Activated naive CD4-positive, alpha-beta T cell treated with anti-CD3 and anti-CD28 coated beads, Interleukin-2, amount 50 U/mL, for 24 hours (primary cell): ENCODE data around the gene CABLES1.
"Not testable (repeated sequence)": the region's sequence is repeated elsewhere in the genome, so short reads cannot be mapped to it uniquely, and the experiment has no call there.

Experiments
- H3K27ac Mint-ChIP-seq: one replicate; pipeline ENCODE4 v1.8.0; 2021; ENCODE audit warnings: mild to moderate bottlenecking, mixed read lengths
- H3K27me3 Mint-ChIP-seq: one replicate; pipeline ENCODE4 v1.8.0; 2021; ENCODE audit warnings: mixed read lengths
- H3K36me3 Mint-ChIP-seq: one replicate; pipeline ENCODE4 v1.8.0; 2021; ENCODE audit warnings: mixed read lengths
- H3K4me1 Mint-ChIP-seq: one replicate; pipeline ENCODE4 v1.8.0; 2021; ENCODE audit warnings: mixed read lengths
- H3K4me3 Mint-ChIP-seq: one replicate; pipeline ENCODE4 v1.8.0; 2021; ENCODE audit warnings: mild to moderate bottlenecking, mixed read lengths
- H3K9me3 Mint-ChIP-seq: one replicate; pipeline ENCODE4 v1.8.0; 2021; ENCODE audit warnings: mixed read lengths

CABLES1 gene, protein sequence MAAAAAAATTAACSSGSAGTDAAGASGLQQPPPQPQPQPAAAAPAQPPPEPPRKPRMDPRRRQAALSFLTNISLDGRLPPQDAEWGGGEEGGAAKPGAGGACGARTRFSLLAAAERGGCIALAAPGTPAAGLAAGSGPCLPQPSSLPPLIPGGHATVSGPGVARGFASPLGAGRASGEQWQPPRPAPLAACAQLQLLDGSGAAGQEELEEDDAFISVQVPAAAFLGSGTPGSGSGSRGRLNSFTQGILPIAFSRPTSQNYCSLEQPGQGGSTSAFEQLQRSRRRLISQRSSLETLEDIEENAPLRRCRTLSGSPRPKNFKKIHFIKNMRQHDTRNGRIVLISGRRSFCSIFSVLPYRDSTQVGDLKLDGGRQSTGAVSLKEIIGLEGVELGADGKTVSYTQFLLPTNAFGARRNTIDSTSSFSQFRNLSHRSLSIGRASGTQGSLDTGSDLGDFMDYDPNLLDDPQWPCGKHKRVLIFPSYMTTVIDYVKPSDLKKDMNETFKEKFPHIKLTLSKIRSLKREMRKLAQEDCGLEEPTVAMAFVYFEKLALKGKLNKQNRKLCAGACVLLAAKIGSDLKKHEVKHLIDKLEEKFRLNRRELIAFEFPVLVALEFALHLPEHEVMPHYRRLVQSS

GRCh38 chr18:23134780-23135549, at the start of gene CABLES1:
Gene CABLES1 (plus strand): TSS chr18:23135485. CDS start chr18:23135763, 278 bp downstream.
- peak within 1 kb of the TSS; percentile 30 for H3K27ac Mint-ChIP-seq

GRCh38 chr18:23087352-23087751, 47.9 kb upstream of the CABLES1 start:
- H3K36me3 Mint-ChIP-seq, result no peaks in the 10 kb centered on the region

More at GRCh38 chr18:23134780-23135549, at the start of gene CABLES1:
- Mint-ChIP-seq H3K9me3 (no peaks in the 10 kb centered on the region), H3K4me1 (peaks cover 18% of the 10 kb centered on the region), H3K36me3 (peaks cover 2% of the 10 kb centered on the region), H3K4me3 (peak within 1 kb of the TSS; percentile 78), H3K27me3 (peaks cover 29% of the 10 kb centered on the region)

DNA sequence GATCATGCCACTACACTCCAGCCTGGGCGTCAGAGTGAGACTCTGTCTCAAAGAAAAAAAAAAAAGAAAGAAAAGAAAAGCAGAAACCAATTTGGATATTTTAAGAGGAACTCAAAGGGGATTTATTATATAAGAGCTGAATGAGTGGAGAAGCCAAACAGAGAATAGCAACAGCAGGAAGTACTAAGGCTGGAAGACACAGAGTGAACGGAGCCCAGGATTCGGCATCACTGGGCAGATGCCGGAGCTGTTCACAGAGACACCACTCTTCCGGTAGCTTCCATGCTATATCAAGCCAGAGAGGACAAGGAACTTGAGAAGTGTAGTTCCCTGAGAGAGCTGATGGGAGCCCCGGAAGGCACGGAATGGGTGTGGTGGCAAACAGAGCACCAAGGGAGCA, 47.0 kb upstream of the CABLES1 start:
- H3K27me3 Mint-ChIP-seq, result no peaks in the 10 kb centered on the region
- H3K27ac Mint-ChIP-seq, result no peak overlapping the region
- H3K36me3 Mint-ChIP-seq, result no peaks in the 10 kb centered on the region
- H3K4me1 Mint-ChIP-seq, result peaks cover 7% of the 10 kb centered on the region
- H3K9me3 Mint-ChIP-seq, result no peaks in the 10 kb centered on the region
- H3K4me3 Mint-ChIP-seq, result no peak overlapping the region

More at GRCh38 chr18:23087352-23087751, 47.9 kb upstream of the CABLES1 start:
- Mint-ChIP-seq H3K9me3 (no peaks in the 10 kb centered on the region), H3K4me1 (peaks cover 7% of the 10 kb centered on the region), H3K27ac (no peak overlapping the region), H3K4me3 (no peak overlapping the region), H3K27me3 (no peaks in the 10 kb centered on the region)

GRCh38 chr18:23091017-23091993, 44.0 kb upstream of the CABLES1 start:
- H3K4me1 Mint-ChIP-seq, H3K27me3 Mint-ChIP-seq, H3K36me3 Mint-ChIP-seq, H3K9me3 Mint-ChIP-seq, H3K27ac Mint-ChIP-seq, H3K4me3 Mint-ChIP-seq: not testable (repeated sequence)

DNA sequence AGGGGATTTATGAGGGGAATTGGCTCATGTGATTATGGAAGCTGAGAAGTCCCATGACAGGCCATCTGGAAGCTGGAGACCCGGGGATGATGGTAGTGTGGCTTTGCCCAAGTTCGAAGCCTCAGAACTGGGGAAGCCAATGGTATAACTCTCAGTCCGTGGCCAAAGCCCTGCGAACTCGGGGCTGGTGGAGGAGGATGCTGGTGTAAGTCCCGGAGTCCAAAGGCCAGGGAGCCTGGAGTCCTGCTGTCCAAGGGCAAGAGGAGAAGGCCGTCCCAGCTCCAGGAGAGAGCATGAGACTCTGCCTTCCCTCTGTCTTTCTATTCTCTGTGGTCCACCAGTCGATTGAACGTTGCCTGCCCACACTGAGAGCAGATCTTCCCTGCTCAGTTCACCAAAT, 43.2 kb upstream of the CABLES1 start:
- Mint-ChIP-seq H3K9me3 (no peaks in the 10 kb centered on the region), H3K4me1 (peaks cover 7% of the 10 kb centered on the region), H3K27ac (no peak overlapping the region), H3K36me3 (no peaks in the 10 kb centered on the region), H3K4me3 (no peak overlapping the region), H3K27me3 (no peaks in the 10 kb centered on the region)

DNA sequence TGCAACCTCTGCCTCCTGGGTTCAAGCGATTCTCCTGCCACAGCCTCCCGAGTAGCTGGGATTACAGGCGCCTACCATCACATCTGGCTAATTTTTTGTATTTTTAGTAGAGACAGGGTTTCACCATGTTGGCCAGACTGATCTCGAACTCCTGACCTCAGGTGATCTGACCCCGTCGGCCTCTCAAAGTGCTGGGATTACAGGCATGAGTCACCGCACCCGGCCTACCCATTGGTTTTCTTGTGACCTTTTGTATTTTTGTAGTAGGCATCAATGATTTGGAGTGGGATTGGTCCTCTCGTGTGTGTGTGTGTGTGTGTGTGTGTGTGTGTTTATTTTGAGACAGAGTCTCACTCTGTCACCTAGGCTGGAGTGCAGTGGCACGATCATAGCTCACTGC, 42.2 kb upstream of the CABLES1 start:
- not testable (repeated sequence) for H3K36me3 Mint-ChIP-seq, H3K27me3 Mint-ChIP-seq, H3K4me1 Mint-ChIP-seq, H3K27ac Mint-ChIP-seq, H3K4me3 Mint-ChIP-seq, H3K9me3 Mint-ChIP-seq

- Mint-ChIP-seq H3K27me3 (no peaks in the 10 kb centered on the region), H3K4me1 (peaks cover 7% of the 10 kb centered on the region), H3K27ac (no peak overlapping the region), H3K9me3 (no peaks in the 10 kb centered on the region), H3K36me3 (no peaks in the 10 kb centered on the region), H3K4me3 (no peak overlapping the region)
Measured at GRCh38 chr18:23093772-23094171, 41.5 kb upstream of the CABLES1 start.

- no peak overlapping the region for H3K4me3 Mint-ChIP-seq
- H3K9me3 Mint-ChIP-seq, result no peaks in the 10 kb centered on the region
- peaks cover 7% of the 10 kb centered on the region for H3K4me1 Mint-ChIP-seq
- H3K36me3 Mint-ChIP-seq, result no peaks in the 10 kb centered on the region
- no peaks in the 10 kb centered on the region for H3K27me3 Mint-ChIP-seq
- H3K27ac Mint-ChIP-seq, result peak overlapping the region; percentile 17
Measured at GRCh38 chr18:23094411-23095190, 40.7 kb upstream of the CABLES1 start.

- Mint-ChIP-seq H3K4me1 (peaks cover 7% of the 10 kb centered on the region), H3K27ac (no peak overlapping the region)
Measured at GRCh38 chr18:23095463-23095862, 39.8 kb upstream of the CABLES1 start.

GRCh38 chr18:23097016-23097415, 38.3 kb upstream of the CABLES1 start:
- not testable (repeated sequence) for H3K9me3 Mint-ChIP-seq, H3K27ac Mint-ChIP-seq, H3K4me3 Mint-ChIP-seq, H3K27me3 Mint-ChIP-seq, H3K36me3 Mint-ChIP-seq, H3K4me1 Mint-ChIP-seq

More at GRCh38 chr18:23095463-23095862, 39.8 kb upstream of the CABLES1 start:
- H3K27me3 Mint-ChIP-seq, result no peaks in the 10 kb centered on the region
- H3K4me3 Mint-ChIP-seq, result no peak overlapping the region
- no peaks in the 10 kb centered on the region for H3K9me3 Mint-ChIP-seq
- no peaks in the 10 kb centered on the region for H3K36me3 Mint-ChIP-seq

GRCh38 chr18:23099621-23100020, 35.7 kb upstream of the CABLES1 start:
- H3K9me3 Mint-ChIP-seq, result no peaks in the 10 kb centered on the region
- H3K27ac Mint-ChIP-seq, result no peak overlapping the region

GRCh38 chr18:23101861-23102432, 33.3 kb upstream of the CABLES1 start:
- Mint-ChIP-seq H3K27me3 (no peaks in the 10 kb centered on the region), H3K4me3 (no peak overlapping the region), H3K4me1 (no peaks in the 10 kb centered on the region), H3K36me3 (no peaks in the 10 kb centered on the region), H3K9me3 (no peaks in the 10 kb centered on the region), H3K27ac (no peak overlapping the region)

More at GRCh38 chr18:23099621-23100020, 35.7 kb upstream of the CABLES1 start:
- Mint-ChIP-seq H3K27me3 (no peaks in the 10 kb centered on the region), H3K4me1 (no peaks in the 10 kb centered on the region), H3K36me3 (no peaks in the 10 kb centered on the region), H3K4me3 (no peak overlapping the region)

DNA sequence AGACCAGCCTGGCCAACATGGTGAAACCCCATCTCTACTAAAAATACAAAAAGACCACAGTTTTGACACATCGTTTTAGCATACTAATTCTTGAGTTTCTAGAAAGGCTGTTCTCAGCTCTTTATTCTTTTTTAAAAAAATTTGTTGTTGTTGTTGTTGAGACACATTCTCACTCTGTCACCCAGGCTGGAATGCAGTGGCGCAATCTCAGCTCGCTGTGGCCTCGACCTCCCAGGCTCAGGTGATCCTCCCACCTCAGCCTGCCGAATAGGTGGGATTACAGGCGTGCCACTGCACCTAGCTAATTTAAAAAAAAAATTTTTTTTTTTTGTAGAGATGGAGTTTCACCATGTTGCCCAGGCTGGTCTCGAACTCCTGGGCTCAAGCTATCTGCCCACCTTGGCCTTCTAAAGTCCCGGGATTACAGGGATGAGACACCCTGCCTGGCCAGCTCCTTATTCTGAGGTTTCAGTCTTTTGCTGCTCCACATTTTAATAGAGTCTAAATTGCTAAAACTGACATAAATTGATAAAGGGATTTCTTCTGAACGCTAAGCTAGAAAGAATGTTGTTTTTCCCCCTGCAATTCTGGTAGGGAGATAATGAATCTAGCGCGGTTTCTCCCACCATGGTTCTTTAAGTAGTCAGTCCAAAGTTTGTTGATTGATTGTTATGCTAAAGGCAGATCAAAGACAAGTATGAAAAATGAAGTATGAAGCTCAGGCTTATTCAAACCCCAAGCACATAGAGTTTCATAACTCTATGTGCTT, 32.6 kb upstream of the CABLES1 start:
- Mint-ChIP-seq H3K9me3 (no peaks in the 10 kb centered on the region), H3K4me1 (no peaks in the 10 kb centered on the region), H3K4me3 (no peak overlapping the region), H3K27me3 (no peaks in the 10 kb centered on the region), H3K27ac (no peak overlapping the region), H3K36me3 (no peaks in the 10 kb centered on the region)
